ENCODE measurements around the gene TMPRSS7. TPM values are rescaled to one million over a fixed set of nuclear protein-coding genes. Genes with fewer than 3 reads are reported as not detected.

The TMPRSS7 gene
- total and polyA plus RNA-seq, 12 donors = not detected

DNA sequence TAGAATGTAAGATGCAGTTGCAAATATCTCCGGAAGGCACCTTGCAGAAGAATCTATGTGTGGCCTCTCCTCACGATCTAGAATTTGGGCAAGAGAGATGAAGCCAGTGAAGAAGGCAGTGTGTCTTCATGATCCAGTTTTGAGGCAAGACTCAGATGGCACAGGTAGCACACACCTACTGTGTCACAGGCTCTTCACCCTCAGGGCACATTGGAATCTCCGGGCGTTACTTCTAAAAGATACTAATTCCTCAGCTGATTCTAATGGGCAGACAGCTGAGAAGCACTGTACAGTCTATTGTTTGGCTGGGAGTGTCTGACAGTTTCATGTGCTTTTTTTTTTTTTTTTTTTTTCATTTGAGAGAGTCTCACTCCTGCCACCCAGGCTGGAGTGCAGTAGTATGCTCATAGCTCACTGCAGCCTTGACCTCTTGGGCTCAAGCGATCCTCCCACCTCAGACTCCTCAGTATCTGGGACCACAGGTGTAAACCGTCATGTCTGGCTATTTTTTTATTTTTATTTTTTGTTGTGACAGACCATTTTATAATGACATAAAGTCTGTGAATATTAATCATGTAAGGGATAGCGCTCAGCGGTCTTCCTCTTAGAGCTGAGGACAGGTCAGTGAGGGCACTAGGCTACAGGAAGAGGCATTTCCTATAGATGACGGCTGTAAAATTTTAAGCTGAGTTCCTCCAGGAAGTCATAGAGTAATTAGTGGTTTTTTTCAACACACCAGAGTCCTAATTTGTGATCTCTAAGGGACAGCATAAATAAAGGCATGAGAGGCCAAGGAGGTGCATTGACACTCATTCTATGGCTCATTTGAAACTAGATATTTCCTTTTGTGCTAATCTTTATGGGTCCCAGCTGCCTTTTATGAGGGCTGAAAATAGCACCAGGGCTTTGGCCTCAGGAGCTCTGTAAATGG lies 55.7 kb downstream of the TMPRSS7 start:
- Histone ChIP-seq H3K36me3 (replicated peaks in 1 of 2) (no peaks in the 10 kb centered on the region), H3K27ac (no peak overlapping the region), H3K4me3 (no peak overlapping the region), H3K4me1 (replicated peaks in 1 of 2) (peaks cover 6 to 7% of the 10 kb centered on the region in 2 donors), H3K9me3 (replicated peaks in 1 of 3) (no peaks in the 10 kb centered on the region), H3K27me3 (no peaks in the 10 kb centered on the region)
- TF ChIP-seq, protein P1, sequence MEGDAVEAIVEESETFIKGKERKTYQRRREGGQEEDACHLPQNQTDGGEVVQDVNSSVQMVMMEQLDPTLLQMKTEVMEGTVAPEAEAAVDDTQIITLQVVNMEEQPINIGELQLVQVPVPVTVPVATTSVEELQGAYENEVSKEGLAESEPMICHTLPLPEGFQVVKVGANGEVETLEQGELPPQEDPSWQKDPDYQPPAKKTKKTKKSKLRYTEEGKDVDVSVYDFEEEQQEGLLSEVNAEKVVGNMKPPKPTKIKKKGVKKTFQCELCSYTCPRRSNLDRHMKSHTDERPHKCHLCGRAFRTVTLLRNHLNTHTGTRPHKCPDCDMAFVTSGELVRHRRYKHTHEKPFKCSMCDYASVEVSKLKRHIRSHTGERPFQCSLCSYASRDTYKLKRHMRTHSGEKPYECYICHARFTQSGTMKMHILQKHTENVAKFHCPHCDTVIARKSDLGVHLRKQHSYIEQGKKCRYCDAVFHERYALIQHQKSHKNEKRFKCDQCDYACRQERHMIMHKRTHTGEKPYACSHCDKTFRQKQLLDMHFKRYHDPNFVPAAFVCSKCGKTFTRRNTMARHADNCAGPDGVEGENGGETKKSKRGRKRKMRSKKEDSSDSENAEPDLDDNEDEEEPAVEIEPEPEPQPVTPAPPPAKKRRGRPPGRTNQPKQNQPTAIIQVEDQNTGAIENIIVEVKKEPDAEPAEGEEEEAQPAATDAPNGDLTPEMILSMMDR (IDR thresholded peaks at IDR 0.05) = no peak
- no peak for TF ChIP-seq POLR2A (IDR thresholded peaks at IDR 0.05)
- 75 to 83% (median 78%) methylated on average over 9 of the region's 9 CpGs for WGBS, 4 donors
- DNase-seq = no peak
- intact Hi-C loops (cut with DNase I) = no loop called here

DNA sequence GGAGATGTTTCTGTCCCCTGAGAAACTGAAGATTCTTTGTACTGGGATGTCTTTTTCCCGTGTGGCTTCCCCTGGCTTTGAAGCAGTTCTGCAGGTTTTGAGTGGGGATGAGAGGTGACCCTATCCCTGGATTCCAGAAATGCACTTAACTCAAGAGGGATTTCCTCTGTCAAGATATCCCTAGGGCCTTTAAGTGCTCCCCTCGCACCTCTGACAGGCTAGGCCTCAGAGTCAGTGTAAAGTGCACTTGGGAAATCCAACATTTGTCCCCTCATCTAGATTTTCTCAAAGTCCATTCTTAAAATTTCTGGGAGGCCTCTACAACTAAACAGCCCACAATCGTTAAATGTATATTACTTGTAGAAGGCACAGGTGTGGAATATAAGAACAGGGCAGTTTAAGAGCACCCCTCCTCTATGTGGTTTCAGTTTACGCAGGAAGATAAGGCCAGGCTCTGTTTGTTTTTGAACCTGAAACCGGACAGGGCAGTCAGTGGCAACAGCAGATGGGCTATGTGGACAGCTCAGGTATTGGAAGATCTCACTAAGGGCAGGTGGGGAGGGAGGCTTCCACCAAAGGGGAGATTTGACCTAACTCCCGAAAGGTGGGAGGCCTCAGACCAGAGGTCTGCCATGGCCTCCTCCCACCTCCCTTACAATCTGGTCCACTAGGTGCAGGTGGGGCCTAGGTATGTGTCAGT lies 56.5 kb downstream of the TMPRSS7 start:
- no peak overlapping the region for H3K4me3 ChIP-seq
- intact Hi-C loops (cut with DNase I) = no loop called here
- no peak for TF ChIP-seq POLR2A (IDR thresholded peaks at IDR 0.05)
- TF ChIP-seq, protein P1 (IDR thresholded peaks at IDR 0.05) = no peak
- no peaks in the 10 kb centered on the region for H3K36me3 ChIP-seq (replicated peaks in 1 of 2)
- H3K27me3 ChIP-seq = no peaks in the 10 kb centered on the region
- no peak overlapping the region for H3K27ac ChIP-seq
- H3K4me1 ChIP-seq (replicated peaks in 1 of 2) = peaks cover 6 to 7% of the 10 kb centered on the region in 2 donors
- 82 to 90% (median 87%) methylated on average over 6 of the region's 6 CpGs for WGBS, 4 donors
- no peaks in the 10 kb centered on the region for H3K9me3 ChIP-seq (replicated peaks in 1 of 3)
- DNase-seq = no peak

DNA sequence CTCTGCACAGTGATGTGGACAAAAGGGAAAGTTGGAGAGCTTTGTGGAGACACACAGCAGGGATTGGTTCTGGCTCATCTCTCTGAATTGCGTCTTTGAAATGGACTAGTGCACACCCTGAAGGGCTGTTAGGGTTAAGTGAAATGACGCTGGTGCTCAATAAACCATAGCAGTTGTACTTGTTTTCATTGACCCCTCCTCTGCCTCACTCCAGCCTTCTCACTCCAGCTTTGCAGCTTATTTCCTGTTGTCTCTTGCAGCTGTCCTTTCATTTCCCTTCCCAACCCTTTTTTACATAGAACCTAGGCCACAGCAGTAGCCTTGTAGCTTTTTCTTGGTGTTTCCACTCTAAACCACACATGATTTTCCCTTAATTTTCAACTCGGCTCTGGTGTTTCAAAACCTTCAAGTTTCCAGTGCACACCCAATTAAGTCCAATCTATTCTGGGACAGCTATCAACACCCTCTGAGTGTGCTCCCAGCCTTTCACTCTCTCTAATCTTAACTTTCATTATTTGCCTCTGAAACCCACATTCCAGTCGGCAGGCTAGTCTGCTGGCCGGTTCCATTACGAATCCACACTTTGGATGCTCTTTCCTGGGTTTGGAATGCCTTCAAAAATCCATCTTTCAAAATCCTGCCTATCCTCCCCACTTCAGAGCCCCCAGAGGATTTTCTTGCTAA lies 58.1 kb downstream of the TMPRSS7 start:
- Histone ChIP-seq H3K27me3 (no peaks in the 10 kb centered on the region), H3K9me3 (replicated peaks in 1 of 3) (no peaks in the 10 kb centered on the region), H3K4me1 (replicated peaks in 1 of 2) (peaks cover 0 to 11% of the 10 kb centered on the region in 2 donors), H3K4me3 (no peak overlapping the region), H3K27ac (no peak overlapping the region), H3K36me3 (replicated peaks in 1 of 2) (no peaks in the 10 kb centered on the region)
- DNase-seq = no peak
- intact Hi-C loops (cut with DNase I) = no loop called here
- WGBS, 4 donors = 52 to 66% (median 61%) methylated on average over 6 of the region's 6 CpGs
- TF ChIP-seq, protein P1 (IDR thresholded peaks at IDR 0.05) = no peak
- TF ChIP-seq POLR2A (IDR thresholded peaks at IDR 0.05) = no peak

DNA sequence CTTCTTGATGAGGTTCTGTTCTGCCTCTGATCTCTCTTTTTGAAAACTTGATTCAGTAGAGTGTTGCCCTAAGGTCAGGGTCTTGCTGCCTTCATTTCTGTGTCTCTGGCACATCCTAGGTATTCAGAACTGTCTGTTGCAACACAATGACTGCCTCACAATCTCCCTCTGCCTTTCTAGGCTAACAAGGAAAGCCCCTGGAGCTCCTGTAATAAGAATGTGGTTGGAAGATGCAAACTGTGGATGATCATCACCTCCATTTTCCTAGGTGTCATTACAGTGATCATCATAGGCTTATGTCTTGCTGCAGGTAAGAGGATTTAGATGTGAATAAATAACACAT lies 58.6 kb downstream of the TMPRSS7 start:
- peaks cover 0 to 11% of the 10 kb centered on the region in 2 donors for H3K4me1 ChIP-seq (replicated peaks in 1 of 2)
- H3K36me3 ChIP-seq (replicated peaks in 1 of 2) = no peaks in the 10 kb centered on the region
- intact Hi-C loops (cut with DNase I) = no loop called here
- no peak overlapping the region for H3K27ac ChIP-seq
- no peak for DNase-seq
- no peak overlapping the region for H3K4me3 ChIP-seq
- no peaks in the 10 kb centered on the region for H3K27me3 ChIP-seq
- no peaks in the 10 kb centered on the region for H3K9me3 ChIP-seq (replicated peaks in 1 of 3)
- no peak for TF ChIP-seq POLR2A (IDR thresholded peaks at IDR 0.05)
- TF ChIP-seq, protein P1 (IDR thresholded peaks at IDR 0.05) = no peak
